Keratinocyte (primary cell): ENCODE measurements around the gene SMAD3.

Experiments
- CTCF ChIP-seq, 3 experiments: IDR thresholded peaks in 1 of 3; conservative IDR thresholded peaks in 1 of 3; optimal IDR thresholded peaks in 1 of 3; 2 replicates in 2 of 3; 3 replicates in 1 of 3; pipeline versions ENCODE3 to v1.5.1; 2011; ENCODE audit warnings: low read length in 3 of 3, mild to moderate bottlenecking in 3 of 3, moderate library complexity in 2 of 3, control low read depth in 1 of 3, inconsistent platforms in 1 of 3; ENCODE audit not compliant: insufficient read depth in 2 of 3; ENCODE audit errors: extremely low read depth in 1 of 3
- EZH2 ChIP-seq: IDR thresholded peaks from one replicate; pipeline ENCODE4 v1.6.1; 2012; ENCODE audit warnings: inconsistent platforms, mild to moderate bottlenecking, low read length, moderate library complexity

- TF ChIP-seq CTCF (optimal IDR thresholded peaks at IDR 0.05 in 1 of 3, IDR thresholded peaks at IDR 0.05 in 1 of 3, conservative IDR thresholded peaks at IDR 0.05 in 1 of 3; ENCODE audit: extremely low read depth in 1 of 3, insufficient read depth in 2 of 3, low read length in 3 of 3) (no peak), EZH2 (no peak)
Observed at GRCh38 chr15:67121644-67122605, 56.5 kb downstream of the SMAD3 start.
